ENCODE results near the gene FAAH. TPM values are rescaled to one million over a fixed set of nuclear protein-coding genes. Genes with fewer than 3 reads are reported as not detected.

The FAAH gene
- total RNA-seq, 1 experiment from 2014 or later = 24.8 TPM

DNA sequence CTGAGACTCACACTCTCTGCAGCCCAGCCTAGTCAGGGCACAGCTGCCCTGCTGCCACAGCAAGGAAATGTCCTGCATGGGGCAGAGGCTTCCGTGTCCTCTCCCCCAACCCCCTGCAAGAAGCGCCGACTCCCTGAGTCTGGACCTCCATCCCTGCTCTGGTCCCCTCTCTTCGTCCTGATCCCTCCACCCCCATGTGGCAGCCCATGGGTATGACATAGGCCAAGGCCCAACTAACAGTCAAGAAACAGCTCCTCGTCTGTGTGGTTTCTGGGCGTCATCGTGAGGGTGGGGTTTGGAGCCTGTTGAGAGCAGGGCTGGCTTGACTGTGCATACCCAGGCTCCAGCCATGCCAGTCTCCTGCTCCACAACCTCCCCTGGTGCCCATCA, 19.5 kb downstream of the FAAH start:
- ChIA-PET CTCF (interaction anchor here (1.0 to 1.3 kb wide), 2 partner anchors 28 to 33 kb away, joined by 3 to 4 read pairs; no protein-coding TSS in a partner anchor), POLR2A (no interaction called here), RAD21 (ENCODE audit: low non-redundant PET in 1 of 2, low total read pairs in 2 of 2, uncharacterized antibody in 2 of 2, unreplicated experiment in 2 of 2) (interaction anchor here in 1 of 2 experiments (0.6 kb wide), 2 partner anchors 80 to 927 kb away, joined by 3 read pairs; no protein-coding TSS in a partner anchor)
- H4K20me1 ChIP-seq (ENCODE audit: insufficient read depth) = no peaks in the 10 kb centered on the region
- H3K9me3 ChIP-seq (ENCODE audit: control insufficient read depth in 1 of 2, insufficient read depth in 1 of 2, low read depth in 1 of 2, low read length in 2 of 2) = no peaks in the 10 kb centered on the region
- DNase-seq (ENCODE audit: low read depth, low spot score) (no peak), ATAC-seq (peak; percentile 83)
- no peaks in the 10 kb centered on the region for H3K9me2 ChIP-seq (ENCODE audit: insufficient read depth)
- H3K4me1 ChIP-seq (ENCODE audit: control insufficient read depth in 1 of 2, insufficient read depth in 2 of 2, low read length in 2 of 2) = no peaks in the 10 kb centered on the region
- no TSS peak for BruUV-seq (replicated peaks)
- no peak overlapping the region for H3K4me3 ChIP-seq (replicated peaks in 1 of 2; ENCODE audit: low read depth in 1 of 2, low read length in 2 of 2)
- no peak overlapping the region for H3K9ac ChIP-seq (ENCODE audit: low read length)
- intact Hi-C loops (cut with micrococcal nuclease) = no loop called here
- no peaks in the 10 kb centered on the region for H3K79me2 ChIP-seq (ENCODE audit: insufficient read depth, low read length)
- no peaks in the 10 kb centered on the region for H3K27me3 ChIP-seq (ENCODE audit: insufficient read depth, low read length)
- TF ChIP-seq, protein P1, sequence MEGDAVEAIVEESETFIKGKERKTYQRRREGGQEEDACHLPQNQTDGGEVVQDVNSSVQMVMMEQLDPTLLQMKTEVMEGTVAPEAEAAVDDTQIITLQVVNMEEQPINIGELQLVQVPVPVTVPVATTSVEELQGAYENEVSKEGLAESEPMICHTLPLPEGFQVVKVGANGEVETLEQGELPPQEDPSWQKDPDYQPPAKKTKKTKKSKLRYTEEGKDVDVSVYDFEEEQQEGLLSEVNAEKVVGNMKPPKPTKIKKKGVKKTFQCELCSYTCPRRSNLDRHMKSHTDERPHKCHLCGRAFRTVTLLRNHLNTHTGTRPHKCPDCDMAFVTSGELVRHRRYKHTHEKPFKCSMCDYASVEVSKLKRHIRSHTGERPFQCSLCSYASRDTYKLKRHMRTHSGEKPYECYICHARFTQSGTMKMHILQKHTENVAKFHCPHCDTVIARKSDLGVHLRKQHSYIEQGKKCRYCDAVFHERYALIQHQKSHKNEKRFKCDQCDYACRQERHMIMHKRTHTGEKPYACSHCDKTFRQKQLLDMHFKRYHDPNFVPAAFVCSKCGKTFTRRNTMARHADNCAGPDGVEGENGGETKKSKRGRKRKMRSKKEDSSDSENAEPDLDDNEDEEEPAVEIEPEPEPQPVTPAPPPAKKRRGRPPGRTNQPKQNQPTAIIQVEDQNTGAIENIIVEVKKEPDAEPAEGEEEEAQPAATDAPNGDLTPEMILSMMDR (IDR thresholded peaks at IDR 0.05 in 2 of 3, conservative IDR thresholded peaks at IDR 0.05 in 1 of 3; ENCODE audit: borderline replicate concordance in 1 of 3, insufficient read depth in 1 of 3, low read depth in 2 of 3, low read length in 2 of 3) = peak in 2 of 3 experiments; percentile 46 to 47; a peak in 4 of 6 replicates
- no peak for TF ChIP-seq SRF (IDR thresholded peaks at IDR 0.05; ENCODE audit: low read depth)
- 0 out of 4 replicates have a peak, but pooled peaks cover 0 to 5% of the 10 kb centered on the region in 2 experiments for H3K36me3 ChIP-seq (ENCODE audit: control insufficient read depth in 1 of 2, insufficient read depth in 2 of 2, low read length in 2 of 2)
- H3K4me2 ChIP-seq (ENCODE audit: low read length) = no peak overlapping the region
- no peak overlapping the region for H2AFZ ChIP-seq (ENCODE audit: low read depth, low read length, poor library complexity, severe bottlenecking)
- no peak overlapping the region for H3K27ac ChIP-seq (ENCODE audit: low read depth, low read length)

- ChIA-PET POLR2A (no interaction called here), RAD21 (ENCODE audit: low non-redundant PET in 1 of 2, low total read pairs in 2 of 2, uncharacterized antibody in 2 of 2, unreplicated experiment in 2 of 2) (no interaction called here)
- H3K79me2 ChIP-seq (ENCODE audit: insufficient read depth, low read length) = no peaks in the 10 kb centered on the region
Measured at GRCh38 chr1:46415514-46415913, 21.4 kb downstream of the FAAH start.

More at GRCh38 chr1:46415514-46415913, 21.4 kb downstream of the FAAH start:
- BruUV-seq (replicated peaks) = no TSS peak
- DNase-seq (ENCODE audit: low read depth, low spot score) (no peak), ATAC-seq (no peak)
- Histone ChIP-seq H3K27me3 (ENCODE audit: insufficient read depth, low read length) (no peaks in the 10 kb centered on the region), H3K36me3 (ENCODE audit: control insufficient read depth in 1 of 2, insufficient read depth in 2 of 2, low read length in 2 of 2) (0 out of 4 replicates have a peak, but pooled peaks cover 0 to 3% of the 10 kb centered on the region in 2 experiments), H3K27ac (ENCODE audit: low read depth, low read length) (no peak overlapping the region), H4K20me1 (ENCODE audit: insufficient read depth) (no peaks in the 10 kb centered on the region), H3K4me2 (ENCODE audit: low read length) (no peak overlapping the region), H3K9me3 (ENCODE audit: control insufficient read depth in 1 of 2, insufficient read depth in 1 of 2, low read depth in 1 of 2, low read length in 2 of 2) (no peaks in the 10 kb centered on the region), H3K4me3 (replicated peaks in 1 of 2; ENCODE audit: low read depth in 1 of 2, low read length in 2 of 2) (no peak overlapping the region), H3K9ac (ENCODE audit: low read length) (no peak overlapping the region), H2AFZ (ENCODE audit: low read depth, low read length, poor library complexity, severe bottlenecking) (no peak overlapping the region), H3K9me2 (ENCODE audit: insufficient read depth) (no peaks in the 10 kb centered on the region), H3K4me1 (ENCODE audit: control insufficient read depth in 1 of 2, insufficient read depth in 2 of 2, low read length in 2 of 2) (peaks cover 0 to 6% of the 10 kb centered on the region in 2 experiments; a peak in 1 of 4 replicates)
- TF ChIP-seq CBX3 (IDR thresholded peaks at IDR 0.05; ENCODE audit: low read depth) (no peak), POLR2A (IDR thresholded peaks at IDR 0.05; ENCODE audit: borderline replicate concordance, extremely low read depth, insufficient read depth, insufficient read length) (no peak), ZFX (IDR thresholded peaks at IDR 0.05) (no peak), POLR2AphosphoS5 (IDR thresholded peaks at IDR 0.05; ENCODE audit: low read depth, low read length) (no peak), RAD21 (IDR thresholded peaks at IDR 0.05; ENCODE audit: low read depth) (no peak), EGR1 (IDR thresholded peaks at IDR 0.05; ENCODE audit: low read depth) (no peak), FOSL1 (IDR thresholded peaks at IDR 0.05; ENCODE audit: low read depth) (no peak)
- TF ChIP-seq, protein P2, sequence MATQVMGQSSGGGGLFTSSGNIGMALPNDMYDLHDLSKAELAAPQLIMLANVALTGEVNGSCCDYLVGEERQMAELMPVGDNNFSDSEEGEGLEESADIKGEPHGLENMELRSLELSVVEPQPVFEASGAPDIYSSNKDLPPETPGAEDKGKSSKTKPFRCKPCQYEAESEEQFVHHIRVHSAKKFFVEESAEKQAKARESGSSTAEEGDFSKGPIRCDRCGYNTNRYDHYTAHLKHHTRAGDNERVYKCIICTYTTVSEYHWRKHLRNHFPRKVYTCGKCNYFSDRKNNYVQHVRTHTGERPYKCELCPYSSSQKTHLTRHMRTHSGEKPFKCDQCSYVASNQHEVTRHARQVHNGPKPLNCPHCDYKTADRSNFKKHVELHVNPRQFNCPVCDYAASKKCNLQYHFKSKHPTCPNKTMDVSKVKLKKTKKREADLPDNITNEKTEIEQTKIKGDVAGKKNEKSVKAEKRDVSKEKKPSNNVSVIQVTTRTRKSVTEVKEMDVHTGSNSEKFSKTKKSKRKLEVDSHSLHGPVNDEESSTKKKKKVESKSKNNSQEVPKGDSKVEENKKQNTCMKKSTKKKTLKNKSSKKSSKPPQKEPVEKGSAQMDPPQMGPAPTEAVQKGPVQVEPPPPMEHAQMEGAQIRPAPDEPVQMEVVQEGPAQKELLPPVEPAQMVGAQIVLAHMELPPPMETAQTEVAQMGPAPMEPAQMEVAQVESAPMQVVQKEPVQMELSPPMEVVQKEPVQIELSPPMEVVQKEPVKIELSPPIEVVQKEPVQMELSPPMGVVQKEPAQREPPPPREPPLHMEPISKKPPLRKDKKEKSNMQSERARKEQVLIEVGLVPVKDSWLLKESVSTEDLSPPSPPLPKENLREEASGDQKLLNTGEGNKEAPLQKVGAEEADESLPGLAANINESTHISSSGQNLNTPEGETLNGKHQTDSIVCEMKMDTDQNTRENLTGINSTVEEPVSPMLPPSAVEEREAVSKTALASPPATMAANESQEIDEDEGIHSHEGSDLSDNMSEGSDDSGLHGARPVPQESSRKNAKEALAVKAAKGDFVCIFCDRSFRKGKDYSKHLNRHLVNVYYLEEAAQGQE (IDR thresholded peaks at IDR 0.05; ENCODE audit: low read depth) = no peak
- TF ChIP-seq, protein P3, sequence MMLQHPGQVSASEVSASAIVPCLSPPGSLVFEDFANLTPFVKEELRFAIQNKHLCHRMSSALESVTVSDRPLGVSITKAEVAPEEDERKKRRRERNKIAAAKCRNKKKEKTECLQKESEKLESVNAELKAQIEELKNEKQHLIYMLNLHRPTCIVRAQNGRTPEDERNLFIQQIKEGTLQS (IDR thresholded peaks at IDR 0.05) = no peak
- intact Hi-C loops (cut with micrococcal nuclease) = no loop called here
- CTCF ChIA-PET = no interaction called here
